Mesodermal cell (in vitro differentiated cells): ENCODE data around the gene EXD2. TPM values are rescaled to one million over a fixed set of nuclear protein-coding genes. Genes with fewer than 3 reads are reported as not detected.

Source experiments
- H3K27ac ChIP-seq: 2 replicates; pipeline ENCODE4 v1.7.0; 2013; ENCODE audit warnings: mild to moderate bottlenecking, low read depth, low read length, moderate library complexity; ENCODE audit not compliant: severe bottlenecking
- H3K36me3 ChIP-seq: 2 replicates; pipeline ENCODE4 v1.7.1; 2013; ENCODE audit warnings: mild to moderate bottlenecking, low read length, moderate library complexity; ENCODE audit not compliant: control insufficient read depth, insufficient read depth
- H3K4me1 ChIP-seq: one replicate; pipeline ENCODE4 v1.7.1; 2013; ENCODE audit warnings: mild to moderate bottlenecking, low read length; ENCODE audit not compliant: insufficient read depth, control insufficient read depth, poor library complexity, severe bottlenecking
- H3K4me3 ChIP-seq: 2 replicates; pipeline ENCODE4 v1.7.0; 2013; ENCODE audit warnings: low read length, control low read depth, mild to moderate bottlenecking; ENCODE audit not compliant: insufficient read depth, poor library complexity, severe bottlenecking; ENCODE audit errors: extremely low read depth
- H3K9me3 ChIP-seq: 2 replicates; pipeline ENCODE4 v1.7.1; 2013; ENCODE audit warnings: mild to moderate bottlenecking, low read length, moderate library complexity; ENCODE audit not compliant: control insufficient read depth
- WGBS, 2 experiments: methylation state at CpG; one replicate each; pipeline ENCODE4 v1.1.5; 2013; ENCODE audit warnings: missing lambda C conversion rate in 2 of 2; ENCODE audit not compliant: insufficient coverage in 2 of 2; 5-methylcytosine and 5-hydroxymethylcytosine counted together
- polyA plus RNA-seq, 2 experiments: library from polyadenylated mRNA; stranded (reverse); fragments of 50-300 nt; gene quantifications; one replicate each; pipeline ENCODE4 v1.2.3, GENCODE V29; 2013

EXD2 gene
- polyA plus RNA-seq (2013, experiment 1 of 2): 15.6 TPM
- 17.4 TPM for polyA plus RNA-seq (2013, experiment 2 of 2)

- Histone ChIP-seq H3K36me3 (no peaks in the 10 kb centered on the region), H3K27ac (peak within 1 kb of the TSS; percentile 71), H3K4me3 (peak within 1 kb of the TSS; percentile 82), H3K4me1 (no peaks in the 10 kb centered on the region), H3K9me3 (no peaks in the 10 kb centered on the region)
- 0 to 1% methylated on average over 34 to 58 of the region's 58 CpGs for WGBS, 2 experiments
Observed at GRCh38 chr14:69191340-69192111, at the start of gene EXD2. Gene EXD2 (plus strand): TSS chr14:69191498. CDS start chr14:69209471, 17,973 bp downstream.

- no peaks in the 10 kb centered on the region for H3K9me3 ChIP-seq
- H3K4me3 ChIP-seq: no peak overlapping the region
- peaks cover 18% of the 10 kb centered on the region for H3K4me1 ChIP-seq
- 83 to 100% methylated on average over 1 of the region's 1 CpG for WGBS, 2 experiments
- H3K27ac ChIP-seq: no peak overlapping the region
- H3K36me3 ChIP-seq: peaks cover 17% of the 10 kb centered on the region
Observed at GRCh38 chr14:69141550-69141949, 49.7 kb upstream of the EXD2 start.

- H3K4me3 ChIP-seq: no peak overlapping the region
- 94 to 95% methylated on average over 4 to 5 of the region's 5 CpGs for WGBS, 2 experiments
- peaks cover 17% of the 10 kb centered on the region for H3K4me1 ChIP-seq
- H3K9me3 ChIP-seq: no peaks in the 10 kb centered on the region
- H3K36me3 ChIP-seq: peaks cover 18% of the 10 kb centered on the region
- no peak overlapping the region for H3K27ac ChIP-seq
Observed at GRCh38 chr14:69142101-69142500, 49.2 kb upstream of the EXD2 start.

- no peak overlapping the region for H3K4me3 ChIP-seq
- H3K9me3 ChIP-seq: no peaks in the 10 kb centered on the region
- peaks cover 9% of the 10 kb centered on the region for H3K4me1 ChIP-seq
- H3K36me3 ChIP-seq: peaks cover 28% of the 10 kb centered on the region
- 89 to 93% methylated on average over 1 of the region's 2 CpGs for WGBS, 2 experiments
- no peak overlapping the region for H3K27ac ChIP-seq
Observed at GRCh38 chr14:69149461-69150244, 41.6 kb upstream of the EXD2 start.

- peaks cover 9% of the 10 kb centered on the region for H3K4me1 ChIP-seq
- peak overlapping the region; percentile 92 for H3K4me3 ChIP-seq
- H3K36me3 ChIP-seq: peaks cover 23% of the 10 kb centered on the region
- no peaks in the 10 kb centered on the region for H3K9me3 ChIP-seq
- 0 to 1% methylated on average over 38 to 46 of the region's 57 CpGs for WGBS, 2 experiments
- peak overlapping the region; percentile 81 for H3K27ac ChIP-seq
Observed at GRCh38 chr14:69151458-69152180, 39.7 kb upstream of the EXD2 start.

GRCh38 chr14:69152181-69152901 lies 39.0 kb upstream of the EXD2 start:
- Histone ChIP-seq H3K4me3 (peak overlapping the region; percentile 92), H3K9me3 (no peaks in the 10 kb centered on the region), H3K36me3 (peaks cover 19% of the 10 kb centered on the region), H3K4me1 (peaks cover 9% of the 10 kb centered on the region), H3K27ac (peak overlapping the region; percentile 81)
- WGBS, 2 experiments: 0% methylated on average over 18 to 24 of the region's 38 CpGs

- H3K9me3 ChIP-seq: no peaks in the 10 kb centered on the region
- H3K4me1 ChIP-seq: peaks cover 9% of the 10 kb centered on the region
- 0% methylated on average over 7 to 9 of the region's 26 CpGs for WGBS, 2 experiments
- H3K4me3 ChIP-seq: peak within 1 kb of the TSS; percentile 92
- H3K27ac ChIP-seq: peak within 1 kb of the TSS; percentile 81
- peaks cover 16% of the 10 kb centered on the region for H3K36me3 ChIP-seq
Observed at GRCh38 chr14:69152902-69153151, 38.5 kb upstream of the EXD2 start, which contains the start of gene DCAF5. Gene DCAF5 (minus strand): TSS chr14:69153119. CDS start chr14:69152978, 141 bp downstream.

GRCh38 chr14:69153152-69153872 lies 38.0 kb upstream of the EXD2 start:
- H3K27ac ChIP-seq: peak overlapping the region; percentile 81
- H3K36me3 ChIP-seq: peaks cover 11% of the 10 kb centered on the region
- 0% methylated on average over 22 to 51 of the region's 72 CpGs for WGBS, 2 experiments

GRCh38 chr14:69153873-69154270 lies 37.4 kb upstream of the EXD2 start:
- H3K36me3 ChIP-seq: peaks cover 6% of the 10 kb centered on the region
- H3K4me3 ChIP-seq: peak overlapping the region; percentile 92
- WGBS, 2 experiments: 8% methylated on average over 9 to 12 of the region's 13 CpGs
- peak overlapping the region; percentile 76 for H3K27ac ChIP-seq
- H3K4me1 ChIP-seq: peaks cover 9% of the 10 kb centered on the region
- H3K9me3 ChIP-seq: no peaks in the 10 kb centered on the region

More at GRCh38 chr14:69153152-69153872, 38.0 kb upstream of the EXD2 start:
- Histone ChIP-seq H3K4me1 (peaks cover 9% of the 10 kb centered on the region), H3K9me3 (no peaks in the 10 kb centered on the region), H3K4me3 (peak overlapping the region; percentile 92)
